GM13976 (cell line): ENCODE data around the gene FOXN3.
A peak's percentile ranks its signal among the peaks of the same experiment; 100 is the strongest.

ENCODE experiments used
- DNase-seq: peaks from one replicate; pipeline ENCODE4 v3.0.0; 2012; ENCODE audit warnings: low spot score
- CTCF ChIP-seq: IDR thresholded peaks from 2 replicates; pipeline ENCODE4 v1.5.1; 2012; ENCODE audit warnings: borderline replicate concordance, mild to moderate bottlenecking; ENCODE audit not compliant: insufficient read depth; ENCODE audit errors: extremely low read depth, missing control alignments, control extremely low read depth
- in situ Hi-C: fragments of 300-500 bp; cut with MboI; formaldehyde crosslinking; loops from one replicate; pipeline ENCODE4 v1.12.0; 2022; ENCODE audit warnings: low sequenced_read_pairs, mixed read lengths, inconsistent platforms; ENCODE audit not compliant: unreplicated experiment

Gene FOXN3

GRCh38 chr14:89369656-89370055, 47.4 kb downstream of the FOXN3 start:
- no peak for TF ChIP-seq CTCF
- no peak for DNase-seq
- in situ Hi-C loops, result no loop called here

- in situ Hi-C loops, result no loop called here
- DNase-seq, result no peak
- TF ChIP-seq CTCF, result no peak
Measured at GRCh38 chr14:89368490-89369477, 48.2 kb downstream of the FOXN3 start.

- DNase-seq, result no peak
- TF ChIP-seq CTCF, result no peak
- in situ Hi-C loops, result no loop called here
Measured at GRCh38 chr14:89367779-89368120, 49.3 kb downstream of the FOXN3 start.

GRCh38 chr14:89366864-89367778, 49.9 kb downstream of the FOXN3 start:
- TF ChIP-seq CTCF, result no peak
- no peak for DNase-seq
- in situ Hi-C loops, result no loop called here

GRCh38 chr14:89365061-89365801, 51.8 kb downstream of the FOXN3 start:
- TF ChIP-seq CTCF, result no peak
- peak; percentile 75 for DNase-seq
- in situ Hi-C loops, result no loop called here

GRCh38 chr14:89364316-89364715, 52.7 kb downstream of the FOXN3 start:
- TF ChIP-seq CTCF, result no peak
- in situ Hi-C loops, result no loop called here
- DNase-seq, result no peak
